ENCODE data around the gene RNF151.
A peak's percentile ranks its signal among the peaks of the same experiment; 100 is the strongest.

RNF151 gene

GRCh38 chr16:2002406-2003230 is 36.0 kb downstream of the RNF151 start:
- Histone ChIP-seq H3K4me3 (no peak overlapping the region), H3K9me3 (ENCODE audit: low read depth, low read length) (no peaks in the 10 kb centered on the region), H3K27ac (no peak overlapping the region), H3K36me3 (ENCODE audit: insufficient read depth, low read length) (peaks cover 53% of the 10 kb centered on the region; the same call in 1 of the 2 replicates), H3K9ac (ENCODE audit: insufficient read length) (no peak overlapping the region)
- TF ChIP-seq POLR2AphosphoS5 (IDR thresholded peaks at IDR 0.05; ENCODE audit: borderline replicate concordance, low read depth, low read length) = no peak
- no peak for TF ChIP-seq EZH2 (IDR thresholded peaks at IDR 0.05)
- no peak for TF ChIP-seq FOXP2 (optimal IDR thresholded peaks at IDR 0.05; ENCODE audit: control extremely low read depth, extremely low read length, insufficient read depth)
- DNase-seq (ENCODE audit: low read depth, low spot score) = no peak

GRCh38 chr16:2003231-2003826 is 36.7 kb downstream of the RNF151 start:
- peaks cover 55% of the 10 kb centered on the region; the same call in 1 of the 2 replicates for H3K36me3 ChIP-seq (ENCODE audit: insufficient read depth, low read length)
- TF ChIP-seq FOXP2 (optimal IDR thresholded peaks at IDR 0.05; ENCODE audit: control extremely low read depth, extremely low read length, insufficient read depth) (no peak), POLR2AphosphoS5 (IDR thresholded peaks at IDR 0.05; ENCODE audit: borderline replicate concordance, low read depth, low read length) (no peak), EZH2 (IDR thresholded peaks at IDR 0.05) (no peak)

GRCh38 chr16:2003827-2004641 is 37.4 kb downstream of the RNF151 start:
- DNase-seq (ENCODE audit: low read depth, low spot score) = no peak
- no peak for TF ChIP-seq POLR2AphosphoS5 (IDR thresholded peaks at IDR 0.05; ENCODE audit: borderline replicate concordance, low read depth, low read length)
- no peak for TF ChIP-seq FOXP2 (optimal IDR thresholded peaks at IDR 0.05; ENCODE audit: control extremely low read depth, extremely low read length, insufficient read depth)
- TF ChIP-seq EZH2 (IDR thresholded peaks at IDR 0.05) = no peak
- H3K9ac ChIP-seq (ENCODE audit: insufficient read length) = no peak overlapping the region

More at GRCh38 chr16:2003231-2003826, 36.7 kb downstream of the RNF151 start:
- no peaks in the 10 kb centered on the region for H3K9me3 ChIP-seq (ENCODE audit: low read depth, low read length)
- H3K27ac ChIP-seq = no peak overlapping the region
- no peak overlapping the region for H3K4me3 ChIP-seq
- no peak for DNase-seq (ENCODE audit: low read depth, low spot score)
- no peak overlapping the region for H3K9ac ChIP-seq (ENCODE audit: insufficient read length)

GRCh38 chr16:2004795-2005517 is 38.3 kb downstream of the RNF151 start:
- peaks cover 42% of the 10 kb centered on the region; the same call in 1 of the 2 replicates for H3K36me3 ChIP-seq (ENCODE audit: insufficient read depth, low read length)
- no peak overlapping the region for H3K9ac ChIP-seq (ENCODE audit: insufficient read length)

More at GRCh38 chr16:2003827-2004641, 37.4 kb downstream of the RNF151 start:
- Histone ChIP-seq H3K27ac (no peak overlapping the region), H3K4me3 (no peak overlapping the region), H3K36me3 (ENCODE audit: insufficient read depth, low read length) (peaks cover 51% of the 10 kb centered on the region; the same call in 1 of the 2 replicates), H3K9me3 (ENCODE audit: low read depth, low read length) (no peaks in the 10 kb centered on the region)

GRCh38 chr16:2005646-2006045 is 39.0 kb downstream of the RNF151 start:
- Histone ChIP-seq H3K9ac (ENCODE audit: insufficient read length) (no peak overlapping the region), H3K9me3 (ENCODE audit: low read depth, low read length) (no peaks in the 10 kb centered on the region), H3K27ac (no peak overlapping the region), H3K36me3 (ENCODE audit: insufficient read depth, low read length) (peaks cover 36% of the 10 kb centered on the region; the same call in 1 of the 2 replicates), H3K4me3 (no peak overlapping the region)
- TF ChIP-seq POLR2AphosphoS5 (IDR thresholded peaks at IDR 0.05; ENCODE audit: borderline replicate concordance, low read depth, low read length) (no peak), EZH2 (IDR thresholded peaks at IDR 0.05) (no peak), FOXP2 (optimal IDR thresholded peaks at IDR 0.05; ENCODE audit: control extremely low read depth, extremely low read length, insufficient read depth) (no peak)
- no peak for DNase-seq (ENCODE audit: low read depth, low spot score)

More at GRCh38 chr16:2004795-2005517, 38.3 kb downstream of the RNF151 start:
- Histone ChIP-seq H3K4me3 (no peak overlapping the region), H3K27ac (no peak overlapping the region), H3K9me3 (ENCODE audit: low read depth, low read length) (no peaks in the 10 kb centered on the region)
- TF ChIP-seq EZH2 (IDR thresholded peaks at IDR 0.05) (no peak), FOXP2 (optimal IDR thresholded peaks at IDR 0.05; ENCODE audit: control extremely low read depth, extremely low read length, insufficient read depth) (no peak), POLR2AphosphoS5 (IDR thresholded peaks at IDR 0.05; ENCODE audit: borderline replicate concordance, low read depth, low read length) (no peak)
- DNase-seq (ENCODE audit: low read depth, low spot score) = no peak

GRCh38 chr16:2006317-2006716 is 39.7 kb downstream of the RNF151 start:
- DNase-seq (ENCODE audit: low read depth, low spot score) = no peak
- Histone ChIP-seq H3K9me3 (ENCODE audit: low read depth, low read length) (no peaks in the 10 kb centered on the region), H3K27ac (no peak overlapping the region), H3K4me3 (no peak overlapping the region), H3K36me3 (ENCODE audit: insufficient read depth, low read length) (peaks cover 31% of the 10 kb centered on the region; the same call in 1 of the 2 replicates), H3K9ac (ENCODE audit: insufficient read length) (no peak overlapping the region)
- peak; percentile 15; the same call in 1 of the 2 replicates for TF ChIP-seq POLR2AphosphoS5 (IDR thresholded peaks at IDR 0.05; ENCODE audit: borderline replicate concordance, low read depth, low read length)
- TF ChIP-seq EZH2 (IDR thresholded peaks at IDR 0.05) = no peak

GRCh38 chr16:2007081-2007836 is 40.6 kb downstream of the RNF151 start:
- Histone ChIP-seq H3K9ac (ENCODE audit: insufficient read length) (peak overlapping the region; percentile 98), H3K9me3 (ENCODE audit: low read depth, low read length) (no peaks in the 10 kb centered on the region), H3K4me3 (peak overlapping the region; percentile 96), H3K36me3 (ENCODE audit: insufficient read depth, low read length) (peaks cover 22% of the 10 kb centered on the region; the same call in 1 of the 2 replicates), H3K27ac (no peak overlapping the region)
- TF ChIP-seq POLR2AphosphoS5 (IDR thresholded peaks at IDR 0.05; ENCODE audit: borderline replicate concordance, low read depth, low read length) (no peak), EZH2 (IDR thresholded peaks at IDR 0.05) (no peak), FOXP2 (optimal IDR thresholded peaks at IDR 0.05; ENCODE audit: control extremely low read depth, extremely low read length, insufficient read depth) (no peak)
- DNase-seq (ENCODE audit: low read depth, low spot score) = no peak

All from SK-N-MC (cell line).